ENCODE data around the gene SHISA2.
"Not testable (repeated sequence)": the region's sequence is repeated elsewhere in the genome, so short reads cannot be mapped to it uniquely, and the experiment has no call there.

The SHISA2 gene

DNA sequence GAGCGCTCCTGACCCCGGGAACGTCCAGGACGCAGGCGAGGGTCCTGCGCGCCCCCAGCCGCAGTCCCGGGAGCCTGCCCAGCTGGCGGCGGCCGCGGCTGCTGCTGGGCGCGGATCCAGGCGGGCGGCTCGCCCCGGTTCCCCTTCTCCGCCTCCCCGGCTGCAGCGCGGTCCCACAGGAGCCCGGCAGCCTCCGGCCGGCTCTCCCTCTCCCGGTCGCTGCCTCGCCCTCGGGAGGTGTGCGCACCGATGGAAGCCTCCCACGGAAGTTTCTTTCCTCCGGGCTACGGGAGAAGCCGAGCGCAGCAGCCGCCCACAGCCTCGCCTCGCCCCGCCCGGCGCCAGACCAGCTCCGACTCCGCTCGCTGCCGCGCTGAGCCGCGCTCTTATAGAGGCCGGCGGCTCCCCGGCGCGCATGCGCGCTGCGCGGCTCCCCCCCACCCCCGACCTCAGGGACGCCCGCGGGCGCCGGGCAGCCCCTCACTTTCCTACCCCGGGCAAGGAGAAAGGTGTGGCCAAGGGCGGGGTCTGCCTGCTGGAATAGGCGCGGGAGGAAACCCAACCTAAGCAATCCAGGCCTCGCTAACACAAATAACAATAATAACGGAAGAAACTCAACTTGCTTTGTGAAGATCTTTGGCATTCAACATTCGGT is at the start of gene SHISA2:
Gene SHISA2, minus strand, starts transcription at position 360 of the 655 bp plus-strand sequence. CDS start 1,041 bp downstream, outside the sequence.
- DNase-seq (ENCODE audit: low read depth): no peak

DNA sequence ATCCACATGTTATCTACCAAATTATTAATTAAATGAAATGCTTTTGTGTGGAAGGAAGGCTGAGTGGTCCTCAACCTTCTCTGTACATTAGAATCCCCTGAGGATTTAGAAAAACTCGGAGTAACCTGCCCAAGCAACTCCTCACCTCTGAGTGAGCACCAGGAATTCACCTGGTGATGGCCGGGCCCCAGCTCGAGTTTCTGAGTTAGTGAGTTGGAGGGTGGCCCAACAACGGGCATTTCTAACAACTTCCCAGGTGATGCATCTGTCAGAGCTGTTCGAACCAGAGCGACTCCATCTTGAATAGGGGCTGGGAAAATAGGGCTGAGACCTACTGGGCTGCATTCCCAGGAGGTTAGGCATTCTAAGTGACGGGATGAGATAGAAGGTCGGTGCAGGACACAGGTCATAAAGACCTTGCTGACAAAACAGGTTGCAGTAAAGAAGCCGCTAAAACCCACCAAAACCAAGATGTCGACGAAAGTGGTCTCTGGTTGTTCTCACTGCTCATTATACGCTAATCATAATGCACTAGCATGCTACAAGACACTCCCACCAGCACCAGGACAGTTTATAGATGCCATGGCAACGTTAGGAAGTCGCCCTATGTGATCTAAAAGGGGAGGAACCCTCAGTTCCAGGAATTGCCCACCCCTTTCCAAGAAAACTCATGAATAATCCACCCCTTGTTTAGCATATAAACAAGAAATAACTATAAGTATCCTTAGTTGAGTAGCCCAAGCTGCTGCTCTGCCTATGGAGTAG is 44.2 kb upstream of the SHISA2 start:
- no peak for DNase-seq (ENCODE audit: low read depth)

GRCh38 chr13:26095338-26095737 is 43.5 kb upstream of the SHISA2 start:
- DNase-seq (ENCODE audit: low read depth): no peak

- DNase-seq (ENCODE audit: low read depth): not testable (repeated sequence)
These were observed 25.0 kb upstream of the SHISA2 start for GRCh38 chr13:26076821-26077220.

GRCh38 chr13:26075498-26075897 is 23.7 kb upstream of the SHISA2 start:
- DNase-seq (ENCODE audit: low read depth): no peak

DNA sequence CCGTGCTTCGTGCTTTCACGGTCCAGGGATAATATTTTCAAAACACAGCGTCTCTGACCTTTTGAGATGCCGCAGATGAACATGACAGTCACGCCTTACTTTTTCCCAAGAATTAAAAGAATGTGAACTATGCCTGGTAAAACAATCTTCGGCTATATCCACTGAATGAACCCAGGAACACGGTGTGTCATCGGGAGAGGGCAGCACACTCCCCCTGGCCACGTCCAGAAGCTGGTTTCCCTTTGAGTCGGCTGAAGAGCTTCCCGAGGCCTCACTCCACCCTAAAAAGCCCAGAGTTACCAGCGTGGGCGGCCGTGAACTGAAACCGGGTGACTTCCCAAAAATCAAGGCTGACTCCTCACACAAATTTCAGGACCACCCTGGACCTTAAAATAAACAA is 22.9 kb upstream of the SHISA2 start:
- no peak for DNase-seq (ENCODE audit: low read depth)

DNA sequence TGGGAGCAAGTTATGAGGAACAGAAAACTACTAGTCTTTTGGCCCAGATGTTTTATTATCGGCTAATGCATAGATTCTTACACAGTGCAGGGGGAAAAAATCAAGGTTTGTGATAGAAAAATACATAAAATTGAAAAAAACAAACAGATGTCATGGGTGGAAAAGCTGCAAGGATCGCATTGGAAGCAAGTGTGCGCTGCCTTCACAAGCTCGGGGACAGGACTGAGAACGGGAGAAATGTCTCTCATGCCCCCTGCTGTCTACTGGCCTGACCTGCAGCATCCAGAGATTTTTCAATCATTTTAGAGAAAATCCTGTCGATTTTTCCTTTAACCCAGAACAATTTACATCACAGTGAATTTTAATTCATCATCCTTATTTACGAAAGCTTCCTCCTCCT is 20.5 kb upstream of the SHISA2 start:
- DNase-seq (ENCODE audit: low read depth): not testable (repeated sequence)

- DNase-seq (ENCODE audit: low read depth): no peak
These were observed 19.9 kb upstream of the SHISA2 start for GRCh38 chr13:26071691-26072090.

GRCh38 chr13:26069642-26070041 is 17.8 kb upstream of the SHISA2 start:
- DNase-seq (ENCODE audit: low read depth): not testable (repeated sequence)

DNA sequence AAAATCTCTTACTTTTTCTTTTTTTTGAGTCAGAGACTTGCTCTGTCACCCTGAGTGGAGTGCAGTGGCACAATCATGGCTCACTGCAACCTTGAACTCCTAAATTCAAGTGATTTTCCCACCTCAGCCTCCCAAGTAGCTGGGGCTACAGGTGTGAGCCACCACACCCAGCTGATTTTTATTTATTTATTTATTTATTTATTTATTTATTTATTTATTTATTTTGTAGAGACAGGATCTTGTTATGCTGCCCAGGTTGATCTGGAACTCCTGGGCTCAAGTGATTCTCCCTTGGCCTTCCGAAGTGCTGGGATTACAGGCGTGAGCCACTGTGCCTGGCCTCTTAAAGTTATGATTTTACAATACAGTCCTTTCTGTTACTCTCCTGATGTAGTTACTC is 16.6 kb upstream of the SHISA2 start:
- DNase-seq (ENCODE audit: low read depth): not testable (repeated sequence)

- DNase-seq (ENCODE audit: low read depth): no peak
These were observed 15.8 kb upstream of the SHISA2 start for GRCh38 chr13:26067601-26068000.

GRCh38 chr13:26066492-26066891 is 14.7 kb upstream of the SHISA2 start:
- not testable (repeated sequence) for DNase-seq (ENCODE audit: low read depth)

DNA sequence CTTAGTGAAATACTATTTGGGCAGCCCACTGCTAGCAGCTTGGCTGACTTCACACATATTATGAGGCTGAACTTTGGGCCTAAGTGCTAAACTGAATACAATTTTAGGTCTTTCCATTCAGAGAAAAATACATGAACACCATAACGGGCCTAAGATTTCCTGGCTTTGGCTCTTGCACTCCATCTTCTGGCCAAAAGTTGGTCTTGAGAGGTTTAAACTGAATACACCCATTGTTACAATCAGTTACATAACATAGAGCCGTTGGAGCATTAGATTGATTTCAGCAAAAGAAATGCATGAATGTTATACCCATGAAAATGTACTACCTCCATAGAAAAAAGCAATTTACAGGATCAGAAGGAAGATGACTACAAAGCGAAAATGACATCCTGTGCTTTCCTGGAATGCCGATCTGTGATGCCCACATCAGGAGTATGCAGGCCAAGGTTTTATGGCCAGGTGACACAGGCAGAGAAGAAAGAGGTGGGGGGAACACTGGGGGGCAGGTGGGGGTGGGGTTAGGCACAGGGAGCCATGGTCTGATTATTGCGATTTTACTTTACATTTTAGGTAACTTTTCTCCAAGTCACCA is 11.1 kb upstream of the SHISA2 start:
- DNase-seq (ENCODE audit: low read depth): no peak

DNA sequence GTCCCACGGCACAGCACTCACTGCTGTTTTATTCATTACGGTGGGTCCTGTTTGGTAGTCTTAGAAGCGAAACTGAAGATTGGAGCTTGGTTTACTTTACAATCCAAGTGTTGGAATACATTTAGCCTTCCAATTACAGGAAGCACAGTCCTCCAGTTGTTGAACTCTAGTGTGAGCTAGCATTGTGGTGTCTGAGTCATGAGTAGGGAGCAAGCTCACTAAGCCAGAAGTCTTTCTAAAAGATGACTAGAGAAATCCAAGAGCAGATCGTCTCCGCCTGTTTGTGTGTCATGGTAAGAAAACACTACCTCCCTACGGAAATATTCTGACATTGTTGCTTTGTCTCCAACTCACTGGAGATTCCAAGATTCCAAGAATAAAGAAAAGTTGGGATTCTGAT is 10.1 kb upstream of the SHISA2 start:
- peak; percentile 9 for DNase-seq (ENCODE audit: low read depth)

GRCh38 chr13:26061256-26061655 is 9.4 kb upstream of the SHISA2 start:
- DNase-seq (ENCODE audit: low read depth): no peak

DNA sequence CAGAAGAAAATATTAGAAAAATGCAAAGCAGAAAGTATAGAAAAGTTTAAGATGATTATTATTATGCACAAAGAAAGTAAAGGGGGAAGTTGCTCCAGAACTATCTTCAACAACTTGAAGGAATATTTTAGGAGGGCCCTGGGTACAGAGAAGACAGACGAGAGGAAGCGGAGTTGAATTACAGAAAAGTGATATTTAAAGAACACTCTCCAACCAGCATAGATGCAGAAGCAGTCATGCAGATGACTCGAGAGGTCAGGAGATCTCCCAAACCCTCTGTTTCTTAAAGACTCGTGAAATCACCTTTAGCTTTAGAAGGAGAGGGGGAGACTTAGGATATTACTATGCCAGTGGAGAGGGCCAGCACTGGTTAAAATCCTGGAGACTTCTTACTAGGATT is 8.5 kb upstream of the SHISA2 start:
- no peak for DNase-seq (ENCODE audit: low read depth)

DNA sequence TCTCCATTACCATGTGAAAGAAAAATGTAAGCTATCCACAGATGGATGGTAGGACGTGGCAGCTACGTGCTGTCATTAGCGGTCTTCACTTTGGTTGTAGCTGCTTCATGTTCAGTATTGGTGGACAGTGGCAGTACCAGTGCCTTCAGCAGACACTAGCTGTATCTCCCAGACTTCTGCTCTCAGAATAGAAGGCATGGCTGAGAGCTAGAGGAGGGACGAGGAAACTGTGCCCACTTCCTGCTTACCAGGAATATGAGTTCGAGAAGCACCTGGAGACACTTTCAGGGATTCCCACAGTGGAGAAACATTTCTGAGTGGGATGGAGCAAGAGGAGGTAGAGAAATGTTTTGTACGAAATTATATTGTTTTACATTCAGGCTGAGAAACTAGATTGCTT is 6.9 kb upstream of the SHISA2 start:
- DNase-seq (ENCODE audit: low read depth): no peak

GRCh38 chr13:26054896-26055295 is 3.1 kb upstream of the SHISA2 start:
- DNase-seq (ENCODE audit: low read depth): no peak

DNA sequence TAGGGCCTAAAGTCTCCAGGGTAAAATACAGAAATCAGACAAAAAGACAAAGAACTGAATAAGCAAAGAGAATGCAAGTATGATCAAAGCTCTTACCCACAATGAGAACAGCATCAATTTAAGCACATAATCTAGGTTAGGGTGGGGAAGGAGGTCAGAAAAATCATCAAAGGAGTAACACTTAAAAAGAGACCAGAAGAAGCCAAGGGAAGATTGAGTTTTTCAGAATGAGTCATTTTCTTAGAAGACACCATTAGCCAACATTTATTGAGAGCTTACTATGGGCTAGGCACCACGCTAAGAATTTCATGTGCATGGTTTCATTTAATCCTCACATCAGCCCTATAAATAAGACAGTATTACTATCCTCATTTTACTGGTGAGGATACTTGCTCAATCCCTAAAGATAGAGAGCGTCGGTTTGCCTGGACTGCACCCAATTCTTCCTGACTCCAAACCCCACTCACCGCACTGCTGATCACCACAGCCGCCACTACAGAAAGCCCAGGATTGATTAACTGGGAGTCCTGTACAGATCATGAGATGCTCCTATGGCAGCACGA is 1.7 kb upstream of the SHISA2 start:
- DNase-seq (ENCODE audit: low read depth): no peak

GRCh38 chr13:26052337-26052736 is 521 bp upstream of the SHISA2 start:
- DNase-seq (ENCODE audit: low read depth): no peak

GRCh38 chr13:26051231-26051656 is 572 bp downstream of the SHISA2 start:
- DNase-seq (ENCODE audit: low read depth): no peak

- no peak for DNase-seq (ENCODE audit: low read depth)
These were observed 1.1 kb downstream of the SHISA2 start for GRCh38 chr13:26050568-26051230.
